Stimulated activated naive B cell treated with anti-CD40 and anti-IgM and Interleukin-4, amounts not matched to agents 10 μg/mL and 1 μg/mL and 100 μg/mL, for 72 hours (primary cell): Measurements from ENCODE around the gene CRIP2.
A peak's percentile ranks its signal among the peaks of the same experiment; 100 is the strongest.

Experiments
- ATAC-seq, 2 donors: fragments of 150-1000 bp; cut with Tn5 transposase; replicated peaks; 2 replicates each; pipeline ENCODE4 v1.10.0; 2021; ENCODE audit warnings: moderate library complexity in 1 of 2
- DNase-seq: peaks from one replicate; pipeline ENCODE4 v3.0.0; 2021
- H3K27ac Mint-ChIP-seq: one replicate; pipeline ENCODE4 v1.8.0; 2022; ENCODE audit warnings: mild to moderate bottlenecking, mixed read lengths
- H3K27me3 Mint-ChIP-seq, 2 donors: one replicate each; pipeline ENCODE4 v1.8.0; 2022; ENCODE audit warnings: mixed read lengths in 2 of 2
- H3K36me3 Mint-ChIP-seq, 2 donors: one replicate each; pipeline ENCODE4 v1.8.0; 2022; ENCODE audit warnings: mixed read lengths in 2 of 2, mild to moderate bottlenecking in 1 of 2
- H3K4me1 Mint-ChIP-seq, 2 donors: one replicate each; pipeline ENCODE4 v1.8.0; 2022; ENCODE audit warnings: mixed read lengths in 2 of 2, mild to moderate bottlenecking in 1 of 2
- H3K4me3 Mint-ChIP-seq, 2 donors: one replicate each; pipeline ENCODE4 v1.8.0; 2022; ENCODE audit warnings: mild to moderate bottlenecking in 2 of 2, mixed read lengths in 2 of 2, moderate library complexity in 1 of 2
- H3K9me3 Mint-ChIP-seq, 2 donors: one replicate each; pipeline ENCODE4 v1.8.0; 2022; ENCODE audit warnings: mixed read lengths in 2 of 2, mild to moderate bottlenecking in 1 of 2

Gene CRIP2

DNA sequence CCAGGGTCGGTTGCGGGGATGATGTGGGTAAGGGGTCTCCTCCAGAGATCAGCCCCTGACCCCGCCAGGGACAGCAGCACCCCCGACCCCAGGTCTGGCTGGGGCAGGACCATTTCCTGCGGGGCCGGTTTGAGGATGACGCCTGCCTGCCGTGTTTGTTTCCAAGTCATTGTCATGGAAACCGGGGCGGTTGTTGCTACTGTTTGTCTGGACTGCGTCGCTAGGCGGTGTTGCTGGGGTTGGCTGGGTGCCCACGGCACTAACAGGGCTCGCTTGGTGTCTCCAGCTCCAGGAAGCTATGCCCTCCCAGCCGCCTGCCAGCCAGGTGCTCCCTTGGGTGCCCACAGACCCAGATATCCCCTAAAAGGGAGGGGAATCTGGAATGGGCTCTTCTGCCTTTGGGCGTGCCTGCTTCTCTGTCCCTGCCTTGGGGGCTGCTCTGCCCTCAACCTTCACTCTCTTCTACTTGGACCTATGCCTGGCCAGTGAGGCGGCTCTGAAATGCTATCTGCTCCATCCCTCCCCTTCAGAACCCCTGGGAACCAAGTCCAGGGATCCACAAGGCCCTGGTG, 7.4 kb downstream of the CRIP2 start:
- ATAC-seq (peak; percentile 62 to 64), DNase-seq (peak; percentile 91)
- peaks cover 57 to 86% of the 10 kb centered on the region in 2 donors for H3K4me1 Mint-ChIP-seq
- peak overlapping the region; percentile 82 to 83 for H3K4me3 Mint-ChIP-seq
- H3K27me3 Mint-ChIP-seq, result peaks cover 13 to 15% of the 10 kb centered on the region in 2 donors
- H3K27ac Mint-ChIP-seq, result peak overlapping the region; percentile 99
- H3K9me3 Mint-ChIP-seq, result peaks cover 2 to 4% of the 10 kb centered on the region in 2 donors
- H3K36me3 Mint-ChIP-seq, result peaks cover 3 to 4% of the 10 kb centered on the region in 2 donors

DNA sequence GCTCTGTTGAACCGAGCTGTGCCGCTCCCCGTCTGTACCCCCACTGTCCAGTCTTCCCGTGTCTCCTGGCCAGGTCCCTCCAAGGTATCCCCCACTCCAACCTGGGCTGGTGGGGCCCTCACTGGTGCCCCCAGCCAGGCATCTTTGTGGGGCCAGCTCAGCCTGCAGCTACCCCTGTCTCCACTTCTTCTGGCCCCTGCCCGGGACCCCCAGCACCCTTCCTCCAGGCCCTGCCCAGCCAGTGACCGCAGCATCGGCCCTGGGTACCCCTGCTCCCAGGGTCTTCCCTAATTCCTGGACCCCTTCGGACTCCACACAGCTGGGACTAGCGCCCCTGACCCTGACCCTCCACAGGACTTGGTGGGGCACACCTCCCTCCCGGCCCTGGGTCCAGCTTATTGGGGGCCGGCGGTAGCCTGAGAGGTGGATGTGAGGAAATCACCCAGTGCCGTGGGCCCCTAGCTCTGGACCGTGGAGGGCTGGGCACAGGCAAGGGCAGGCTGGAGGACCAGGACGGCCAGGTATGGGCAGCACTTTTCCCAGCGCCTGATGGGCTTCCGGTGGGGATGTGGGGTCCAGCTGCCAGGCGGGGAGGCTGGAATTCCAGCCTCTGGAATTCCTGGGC, 8.0 kb downstream of the CRIP2 start:
- peaks cover 7 to 8% of the 10 kb centered on the region in 2 donors for H3K27me3 Mint-ChIP-seq
- no peaks in the 10 kb centered on the region for H3K36me3 Mint-ChIP-seq
- H3K4me1 Mint-ChIP-seq, result peaks cover 51 to 80% of the 10 kb centered on the region in 2 donors
- H3K4me3 Mint-ChIP-seq, result peak overlapping the region; percentile 82 to 83
- H3K9me3 Mint-ChIP-seq, result no peaks in the 10 kb centered on the region
- ATAC-seq (no peak), DNase-seq (no peak)
- peak overlapping the region; percentile 99 for H3K27ac Mint-ChIP-seq

DNA sequence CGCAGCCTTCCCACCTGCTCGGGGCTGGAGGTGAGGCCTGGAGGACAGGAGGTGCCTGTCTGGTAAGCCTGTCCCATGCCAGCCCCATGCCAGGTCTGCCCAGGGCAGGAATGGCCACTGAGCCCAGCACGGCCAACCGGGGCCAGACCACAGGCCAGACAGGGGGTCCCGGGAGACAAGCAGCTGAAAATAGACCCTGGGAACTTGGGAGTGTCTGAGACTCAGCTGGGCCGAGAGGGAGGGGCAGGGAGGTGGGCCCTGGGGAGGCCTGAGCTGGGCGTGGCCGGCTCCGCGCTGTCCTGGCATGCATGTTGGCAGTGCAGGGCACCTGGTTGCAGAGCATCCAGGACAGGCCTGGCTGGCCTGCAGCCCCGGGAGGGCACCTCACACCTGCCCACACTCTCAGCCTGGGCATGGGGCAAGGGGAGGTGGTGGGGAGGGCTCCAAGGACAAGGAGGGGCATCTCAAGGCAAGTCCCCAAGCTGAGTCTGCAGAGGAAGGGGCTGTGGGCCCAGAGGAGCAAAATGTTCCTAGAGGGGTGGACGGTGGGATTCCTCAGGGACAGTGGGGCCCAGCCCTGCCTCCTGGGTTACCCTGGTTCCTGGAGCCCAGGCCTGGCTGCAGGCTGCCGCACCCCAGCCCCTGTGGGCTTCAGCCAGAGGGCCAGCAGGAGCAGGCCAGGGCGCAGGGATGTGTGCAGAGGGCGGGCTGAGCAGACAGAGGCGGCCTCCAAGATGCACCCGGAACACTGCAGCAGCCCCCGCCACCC, 8.9 kb downstream of the CRIP2 start:
- DNase-seq (no peak), ATAC-seq (no peak)
- Mint-ChIP-seq H3K27me3 (peaks cover 6% of the 10 kb centered on the region in 2 donors), H3K4me1 (peaks cover 57 to 85% of the 10 kb centered on the region in 2 donors), H3K27ac (peak overlapping the region; percentile 99), H3K9me3 (no peaks in the 10 kb centered on the region), H3K4me3 (no peak overlapping the region), H3K36me3 (peaks cover 2 to 7% of the 10 kb centered on the region in 2 donors)

DNA sequence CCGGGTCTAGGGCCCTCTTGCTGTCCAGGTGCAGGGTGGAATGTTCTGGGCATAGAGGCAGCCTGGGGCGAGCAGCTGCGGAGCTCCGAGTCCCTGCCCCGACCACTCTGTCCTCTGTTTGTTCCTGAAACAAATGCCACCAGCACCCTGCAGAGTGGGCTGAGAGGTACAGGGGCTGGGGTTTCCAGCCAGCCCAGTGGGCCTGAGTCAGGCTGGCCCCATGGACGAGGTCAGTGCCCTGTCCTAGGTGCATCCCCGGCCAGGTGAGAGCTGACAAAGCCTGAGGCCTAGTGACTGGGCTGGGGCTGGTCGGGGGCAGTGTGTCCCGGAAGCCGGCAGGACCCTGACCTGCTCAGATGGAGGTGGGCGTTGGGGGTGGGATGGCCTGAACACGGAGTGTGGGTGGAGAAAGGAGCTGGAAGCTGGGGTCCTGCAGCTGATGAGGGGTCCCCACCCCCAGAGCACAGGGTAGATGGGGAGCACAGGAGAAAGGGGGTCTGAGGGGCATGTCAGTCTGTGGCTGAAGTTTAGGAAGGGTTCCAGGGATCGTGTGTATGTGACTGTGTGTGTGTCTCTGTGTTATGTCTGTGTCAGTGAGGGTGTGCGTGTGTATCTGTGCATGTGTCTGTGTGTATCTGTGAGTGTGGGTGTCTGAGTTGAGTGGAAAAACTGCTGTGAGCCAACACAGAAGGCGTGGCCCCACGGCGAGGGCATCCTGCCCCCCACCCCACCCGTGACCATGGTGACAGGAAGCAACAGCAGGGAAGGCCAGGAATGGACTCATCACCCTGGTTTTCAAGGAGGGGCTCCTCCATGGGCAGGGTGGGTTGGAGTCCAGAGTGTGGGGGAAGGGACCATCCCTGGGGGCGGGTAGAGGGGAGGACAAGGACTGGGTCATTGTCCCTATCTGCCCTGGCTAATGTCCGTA, 9.7 kb downstream of the CRIP2 start:
- H3K4me1 Mint-ChIP-seq, result peaks cover 61 to 92% of the 10 kb centered on the region in 2 donors
- peaks cover 7 to 12% of the 10 kb centered on the region in 2 donors for H3K36me3 Mint-ChIP-seq
- peaks cover 6% of the 10 kb centered on the region in 2 donors for H3K27me3 Mint-ChIP-seq
- peak overlapping the region; percentile 66 for H3K27ac Mint-ChIP-seq
- DNase-seq, result no peak
- no peak overlapping the region for H3K4me3 Mint-ChIP-seq
- ATAC-seq, result no peak
- H3K9me3 Mint-ChIP-seq, result no peaks in the 10 kb centered on the region

DNA sequence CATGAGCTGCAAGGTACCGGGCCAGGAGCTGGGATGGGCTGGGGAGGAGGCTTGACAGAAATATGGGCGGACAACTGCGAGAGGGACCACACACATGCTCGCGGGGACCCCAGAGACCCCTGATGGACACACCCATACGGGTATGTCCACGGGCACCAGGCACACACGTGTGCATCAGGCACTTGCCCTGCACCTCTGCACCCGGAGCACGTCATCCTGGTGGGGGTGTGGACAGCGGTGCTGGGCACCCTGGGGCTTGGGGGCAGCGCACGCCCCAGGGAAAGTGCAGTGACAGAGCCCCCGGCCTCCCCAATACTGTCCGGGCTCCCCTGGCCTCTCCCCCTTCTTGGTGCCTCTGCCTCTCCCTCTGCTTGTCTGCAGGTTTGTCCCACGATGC, 10.4 kb downstream of the CRIP2 start:
- Mint-ChIP-seq H3K27ac (peak overlapping the region; percentile 93), H3K9me3 (no peaks in the 10 kb centered on the region), H3K4me1 (peaks cover 61 to 91% of the 10 kb centered on the region in 2 donors), H3K36me3 (peaks cover 10 to 17% of the 10 kb centered on the region in 2 donors), H3K27me3 (peaks cover under 1 to 1% of the 10 kb centered on the region in 2 donors), H3K4me3 (no peak overlapping the region)
- no peak for ATAC-seq
- no peak for DNase-seq

DNA sequence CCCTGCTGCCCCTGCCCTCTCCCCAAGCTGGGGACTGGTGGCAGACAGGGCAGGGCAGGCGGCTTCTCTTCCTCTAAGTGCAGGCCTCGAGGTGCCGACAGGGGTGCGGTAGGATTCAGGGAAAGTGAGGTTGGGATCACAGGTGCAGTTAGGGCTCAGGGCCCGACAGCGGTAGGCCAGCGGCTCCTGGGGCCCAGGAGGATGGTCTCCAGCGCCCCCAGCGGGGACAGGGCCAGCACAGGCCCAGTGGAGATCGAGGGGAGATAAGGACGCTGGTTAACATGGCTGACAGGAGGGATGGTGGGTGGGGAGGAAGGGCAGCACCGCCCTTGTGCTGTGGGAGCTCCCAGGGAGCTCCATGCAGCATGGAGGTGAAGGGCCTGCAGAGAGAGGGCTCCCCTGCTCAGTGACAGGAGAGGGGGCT, 11.1 kb downstream of the CRIP2 start:
- ATAC-seq (peak in 1 of 2 donors; percentile 4), DNase-seq (peak; percentile 48)
- Mint-ChIP-seq H3K4me3 (peak overlapping the region; percentile 84 to 87), H3K36me3 (peaks cover 10 to 17% of the 10 kb centered on the region in 2 donors), H3K27me3 (no peaks in the 10 kb centered on the region), H3K27ac (peak overlapping the region; percentile 93), H3K9me3 (no peaks in the 10 kb centered on the region), H3K4me1 (peaks cover 56 to 84% of the 10 kb centered on the region in 2 donors)

DNA sequence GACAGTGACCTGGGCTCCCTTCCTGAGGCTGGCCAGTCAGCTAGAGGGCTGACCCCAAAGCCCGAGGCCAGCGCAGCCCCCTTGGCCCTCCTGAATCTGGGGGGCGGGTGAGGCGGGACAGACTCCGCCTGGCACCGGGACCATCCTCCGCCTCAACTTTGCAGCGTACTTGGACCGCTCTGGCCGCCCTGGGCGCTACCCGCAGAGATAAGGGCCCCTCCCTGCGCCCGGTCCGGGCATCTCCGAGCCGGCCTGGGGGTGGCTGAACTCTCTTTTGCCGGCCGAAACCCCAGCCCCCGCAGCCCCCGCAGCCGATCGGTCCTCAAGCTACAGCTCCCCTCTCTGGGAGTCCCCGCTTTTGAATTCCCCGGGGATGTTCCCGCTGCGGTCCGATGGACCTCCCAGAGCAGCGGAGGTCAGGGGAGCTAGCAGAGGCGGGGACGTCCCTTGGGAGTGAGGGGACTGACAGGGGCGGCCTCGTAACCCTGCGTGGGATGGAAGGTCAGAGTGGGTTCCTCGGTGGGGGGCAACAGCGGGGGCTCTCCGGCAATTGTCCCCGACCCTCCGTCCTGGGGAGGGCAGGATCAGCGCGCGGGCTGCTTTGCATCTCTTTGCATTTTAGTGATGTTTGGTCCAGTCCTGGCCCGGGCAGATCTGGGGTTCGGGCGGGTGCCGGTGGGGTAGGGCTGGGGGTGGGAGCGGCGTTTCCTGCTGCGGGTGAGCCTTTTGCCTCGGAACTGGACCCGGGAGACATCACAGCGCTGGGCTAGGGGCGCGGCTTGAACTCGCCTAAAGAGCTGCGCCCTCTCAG, 11.7 kb downstream of the CRIP2 start, which contains the start of gene CRIP1:
Gene CRIP1, plus strand, starts transcription at position 724 of the 811 bp plus-strand sequence. CDS start 374 bp downstream, outside the sequence.
- H3K4me3 Mint-ChIP-seq, result peak within 1 kb of the TSS; percentile 84 to 87
- H3K27ac Mint-ChIP-seq, result peak within 1 kb of the TSS; percentile 93
- H3K36me3 Mint-ChIP-seq, result peaks cover 10 to 17% of the 10 kb centered on the region in 2 donors
- DNase-seq, result peak; percentile 67
- no peak for ATAC-seq
- H3K27me3 Mint-ChIP-seq, result no peaks in the 10 kb centered on the region
- H3K9me3 Mint-ChIP-seq, result no peaks in the 10 kb centered on the region
- H3K4me1 Mint-ChIP-seq, result peaks cover 50 to 77% of the 10 kb centered on the region in 2 donors

DNA sequence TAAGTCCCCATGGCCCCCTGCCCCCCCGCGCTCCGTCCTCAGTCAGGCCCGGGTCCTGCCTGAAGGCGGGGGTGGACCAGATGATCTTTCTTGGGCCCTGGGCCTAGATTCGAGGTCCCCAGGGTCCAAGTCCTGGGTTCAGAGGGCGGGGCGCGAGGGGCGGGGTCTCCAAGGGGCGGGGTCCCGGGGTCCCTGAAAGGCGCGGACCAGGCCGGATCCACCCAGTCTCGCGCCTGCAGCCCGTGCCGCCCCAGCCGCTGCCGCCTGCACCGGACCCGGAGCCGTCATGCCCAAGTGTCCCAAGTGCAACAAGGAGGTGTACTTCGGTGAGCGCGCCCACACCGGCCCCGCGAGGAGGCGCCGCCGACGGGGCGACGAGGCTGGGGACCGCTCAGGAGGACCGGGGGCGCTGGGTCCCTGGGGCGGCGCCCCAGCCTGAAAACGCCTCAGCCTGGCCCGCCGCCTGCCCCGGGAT, 12.4 kb downstream of the CRIP2 start:
- Mint-ChIP-seq H3K9me3 (peaks cover 0 to 2% of the 10 kb centered on the region in 2 donors), H3K4me1 (peaks cover 50 to 76% of the 10 kb centered on the region in 2 donors), H3K36me3 (peaks cover 12 to 17% of the 10 kb centered on the region in 2 donors), H3K27me3 (no peaks in the 10 kb centered on the region), H3K4me3 (peak overlapping the region; percentile 84 to 87), H3K27ac (peak overlapping the region; percentile 93)
- peak; percentile 2 for ATAC-seq
- DNase-seq, result peak; percentile 75

DNA sequence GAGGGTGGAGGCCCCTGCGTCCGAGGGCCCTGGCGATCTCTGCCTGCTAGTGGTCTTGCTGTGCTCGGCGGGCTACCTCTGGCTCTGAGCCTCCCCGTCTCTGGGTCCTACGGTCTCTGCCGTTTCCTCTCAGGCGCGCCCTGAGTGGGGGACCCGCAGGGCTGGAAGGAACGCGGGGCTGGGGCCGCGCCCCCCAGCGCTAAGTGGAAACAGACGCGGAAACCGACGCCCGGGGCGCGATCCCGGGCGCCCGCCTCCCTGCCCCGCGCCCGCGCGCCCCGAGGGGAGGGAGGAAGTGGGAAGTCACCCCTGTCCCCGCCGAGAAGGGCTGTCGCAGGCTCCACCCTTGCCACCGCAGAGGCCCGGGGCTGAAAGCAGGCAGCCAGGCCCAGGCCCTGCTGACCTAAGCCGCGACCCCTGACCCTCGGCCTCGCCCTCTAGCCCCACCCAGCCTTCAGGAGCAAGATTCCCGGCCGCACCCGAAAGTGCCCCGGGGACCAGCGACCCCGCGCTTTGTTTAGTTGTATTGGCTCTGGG, 12.9 kb downstream of the CRIP2 start:
- no peaks in the 10 kb centered on the region for H3K27me3 Mint-ChIP-seq
- peaks cover 12 to 17% of the 10 kb centered on the region in 2 donors for H3K36me3 Mint-ChIP-seq
- H3K4me1 Mint-ChIP-seq, result peaks cover 46 to 72% of the 10 kb centered on the region in 2 donors
- DNase-seq (no peak), ATAC-seq (no peak)
- peak overlapping the region; percentile 69 for H3K27ac Mint-ChIP-seq
- peak overlapping the region; percentile 84 to 87 for H3K4me3 Mint-ChIP-seq
- peaks cover 0 to 2% of the 10 kb centered on the region in 2 donors for H3K9me3 Mint-ChIP-seq

DNA sequence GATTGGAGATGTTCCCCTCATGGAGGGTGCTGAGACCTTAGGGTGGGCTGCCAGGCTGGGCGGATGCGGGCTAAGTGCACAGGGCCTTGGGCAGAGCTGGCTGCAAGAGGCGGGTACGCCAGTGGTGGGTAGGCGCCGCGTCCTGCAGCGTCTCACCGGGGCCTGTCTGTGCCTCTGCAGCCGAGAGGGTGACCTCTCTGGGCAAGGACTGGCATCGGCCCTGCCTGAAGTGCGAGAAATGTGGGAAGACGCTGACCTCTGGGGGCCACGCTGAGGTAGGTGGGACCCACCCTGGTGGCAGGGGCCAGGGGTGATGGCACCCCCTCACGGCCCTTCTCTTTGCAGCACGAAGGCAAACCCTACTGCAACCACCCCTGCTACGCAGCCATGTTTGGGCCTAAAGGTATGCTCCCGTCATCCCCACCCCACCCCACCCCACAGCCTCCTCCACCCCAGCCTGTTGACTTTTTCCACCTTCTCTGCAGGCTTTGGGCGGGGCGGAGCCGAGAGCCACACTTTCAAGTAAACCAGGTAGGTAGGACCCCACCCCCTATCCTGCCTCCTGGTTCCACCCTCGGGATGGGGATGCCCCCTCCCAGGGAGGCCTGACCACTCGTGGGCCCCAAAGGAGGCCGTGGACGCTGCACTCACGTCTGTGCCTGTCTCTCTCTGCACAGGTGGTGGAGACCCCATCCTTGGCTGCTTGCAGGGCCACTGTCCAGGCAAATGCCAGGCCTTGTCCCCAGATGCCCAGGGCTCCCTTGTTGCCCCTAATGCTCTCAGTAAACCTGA, 13.6 kb downstream of the CRIP2 start:
- Mint-ChIP-seq H3K27me3 (no peaks in the 10 kb centered on the region), H3K9me3 (peaks cover 0 to 2% of the 10 kb centered on the region in 2 donors), H3K27ac (peak overlapping the region; percentile 73), H3K4me1 (peaks cover 41 to 65% of the 10 kb centered on the region in 2 donors), H3K36me3 (peaks cover 12 to 17% of the 10 kb centered on the region in 2 donors), H3K4me3 (peak overlapping the region; percentile 84 to 87)
- ATAC-seq, result no peak
- no peak for DNase-seq

DNA sequence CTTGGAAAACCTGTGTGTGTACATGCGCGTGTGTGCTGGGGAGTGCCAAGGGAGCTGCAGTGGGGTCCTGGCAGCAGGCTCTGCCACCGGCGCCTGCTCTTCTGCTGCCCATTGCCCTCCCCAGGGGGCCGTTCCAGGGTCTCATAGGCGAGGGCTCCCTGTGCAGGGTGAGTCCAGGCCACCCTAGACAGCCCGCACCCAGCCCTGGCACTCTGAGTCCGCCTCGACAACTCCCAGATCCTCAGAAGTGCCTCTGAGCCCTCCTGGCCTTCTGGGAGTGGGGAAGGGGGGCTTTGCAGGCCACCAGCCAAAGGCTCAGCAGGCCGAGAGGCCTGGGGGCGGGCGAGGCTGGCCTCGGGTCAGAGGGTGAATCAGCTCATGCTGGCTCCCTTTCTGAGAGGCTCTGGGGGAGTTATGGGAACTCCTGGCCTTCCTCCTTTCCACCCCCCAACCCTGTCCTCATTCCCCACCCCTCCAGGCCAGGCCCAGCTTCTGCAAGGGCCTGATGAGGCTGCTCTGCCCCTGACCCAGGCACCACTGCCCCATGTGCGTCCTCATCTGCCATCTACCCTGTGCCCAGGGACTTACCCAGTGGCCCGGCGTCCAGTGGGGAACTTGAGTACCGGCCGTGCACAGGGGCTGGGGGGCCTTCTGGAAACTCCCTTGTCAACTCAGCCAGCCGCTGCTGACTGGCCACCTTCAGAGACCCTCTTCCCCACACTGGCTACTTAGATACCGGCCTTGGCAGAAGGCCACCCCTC, 14.3 kb downstream of the CRIP2 start:
- H3K27ac Mint-ChIP-seq, result peak overlapping the region; percentile 47
- H3K36me3 Mint-ChIP-seq, result peaks cover 16 to 20% of the 10 kb centered on the region in 2 donors
- H3K27me3 Mint-ChIP-seq, result no peaks in the 10 kb centered on the region
- peak overlapping the region; percentile 84 to 87 for H3K4me3 Mint-ChIP-seq
- H3K4me1 Mint-ChIP-seq, result peaks cover 37 to 59% of the 10 kb centered on the region in 2 donors
- no peak for DNase-seq
- peaks cover 0 to 2% of the 10 kb centered on the region in 2 donors for H3K9me3 Mint-ChIP-seq
- ATAC-seq, result no peak
